Loucy (cell line): ENCODE data around the gene ATG7.
"Not testable (repeated sequence)": the region's sequence is repeated elsewhere in the genome, so short reads cannot be mapped to it uniquely, and the experiment has no call there.

Source experiments
- EZH2phosphoT487 ChIP-seq: fragments of 200-600 bp; IDR thresholded peaks from 2 replicates; pipeline ENCODE4 v1.6.1; 2018; ENCODE audit warnings: antibody characterized with exemption, mild to moderate bottlenecking, moderate library complexity, borderline replicate concordance
- TF ChIP-seq, protein P1 (sequence below): fragments of 200-600 bp; sonication (generic); conservative IDR thresholded peaks from 2 replicates; pipeline ENCODE4 v1.5.1; 2014; ENCODE audit warnings: mild to moderate bottlenecking, antibody characterized with exemption, low read length

DNA sequence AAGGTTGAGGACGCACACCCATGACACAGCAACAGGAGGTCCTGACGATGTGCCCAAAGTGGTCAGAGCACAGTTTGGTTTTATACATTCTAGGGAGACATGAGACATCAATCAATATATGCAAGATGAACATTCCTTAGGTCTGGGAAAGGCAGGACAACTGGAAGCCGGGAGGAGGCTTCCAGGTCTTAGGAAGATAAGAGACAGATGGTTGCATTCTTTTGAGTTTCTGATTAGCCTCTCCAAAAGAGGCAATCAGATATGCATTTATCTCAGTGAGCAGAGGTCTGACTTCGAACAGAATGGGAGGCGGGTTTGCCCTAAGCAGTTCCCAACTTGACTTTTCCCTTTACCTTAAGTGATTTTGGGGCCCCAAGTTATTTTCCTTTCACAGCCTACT is 16.7 kb upstream of the ATG7 start:
- TF ChIP-seq, protein P1, sequence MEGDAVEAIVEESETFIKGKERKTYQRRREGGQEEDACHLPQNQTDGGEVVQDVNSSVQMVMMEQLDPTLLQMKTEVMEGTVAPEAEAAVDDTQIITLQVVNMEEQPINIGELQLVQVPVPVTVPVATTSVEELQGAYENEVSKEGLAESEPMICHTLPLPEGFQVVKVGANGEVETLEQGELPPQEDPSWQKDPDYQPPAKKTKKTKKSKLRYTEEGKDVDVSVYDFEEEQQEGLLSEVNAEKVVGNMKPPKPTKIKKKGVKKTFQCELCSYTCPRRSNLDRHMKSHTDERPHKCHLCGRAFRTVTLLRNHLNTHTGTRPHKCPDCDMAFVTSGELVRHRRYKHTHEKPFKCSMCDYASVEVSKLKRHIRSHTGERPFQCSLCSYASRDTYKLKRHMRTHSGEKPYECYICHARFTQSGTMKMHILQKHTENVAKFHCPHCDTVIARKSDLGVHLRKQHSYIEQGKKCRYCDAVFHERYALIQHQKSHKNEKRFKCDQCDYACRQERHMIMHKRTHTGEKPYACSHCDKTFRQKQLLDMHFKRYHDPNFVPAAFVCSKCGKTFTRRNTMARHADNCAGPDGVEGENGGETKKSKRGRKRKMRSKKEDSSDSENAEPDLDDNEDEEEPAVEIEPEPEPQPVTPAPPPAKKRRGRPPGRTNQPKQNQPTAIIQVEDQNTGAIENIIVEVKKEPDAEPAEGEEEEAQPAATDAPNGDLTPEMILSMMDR, result not testable (repeated sequence)
- not testable (repeated sequence) for TF ChIP-seq EZH2phosphoT487
